GM18499 (cell line): ENCODE results near the gene FAM177A1.

Experiments used
- ATAC-seq: cut with Tn5 transposase; IDR thresholded peaks from one replicate; pipeline ENCODE4 v1.9.1; 2021; ENCODE audit warnings: moderate number of reproducible peaks; ENCODE audit not compliant: insufficient read depth, unreplicated experiment

FAM177A1 gene

GRCh38 chr14:35121887-35122695 is 76.0 kb downstream of the FAM177A1 start, which contains the start of the genes PPP2R3C and PRORP:
PPP2R3C (minus strand) TSS chr14:35121990; CDS start chr14:35121959, 31 bp downstream.
PRORP (plus strand) TSS chr14:35122552; CDS start chr14:35123246, 694 bp downstream.
- peak; percentile 82 for ATAC-seq

GRCh38 chr14:35122696-35123387 is 76.8 kb downstream of the FAM177A1 start:
- no peak for ATAC-seq

GRCh38 chr14:35123388-35123703 is 77.3 kb downstream of the FAM177A1 start:
- no peak for ATAC-seq

GRCh38 chr14:35124127-35124526 is 78.1 kb downstream of the FAM177A1 start:
- ATAC-seq = no peak
